Osteocyte (in vitro differentiated cells): Measurements from ENCODE around the gene KSR1. TPM values are rescaled to one million over a fixed set of nuclear protein-coding genes. Genes with fewer than 3 reads are reported as not detected.

Experiments
- DNase-seq: peaks from one replicate; pipeline ENCODE4 v3.0.0; 2021; ENCODE audit warnings: mixed read lengths; ENCODE audit not compliant: unreplicated experiment; ENCODE audit errors: extremely low spot score
- H3K27ac Mint-ChIP-seq: one replicate; pipeline ENCODE4 v1.8.0; 2021; ENCODE audit warnings: mild to moderate bottlenecking, mixed read lengths; ENCODE audit not compliant: unreplicated experiment
- H3K27me3 Mint-ChIP-seq: one replicate; pipeline ENCODE4 v1.8.0; 2021; ENCODE audit warnings: mixed read lengths; ENCODE audit not compliant: unreplicated experiment
- H3K36me3 Mint-ChIP-seq: one replicate; pipeline ENCODE4 v1.8.0; 2021; ENCODE audit warnings: mixed read lengths; ENCODE audit not compliant: unreplicated experiment
- H3K4me1 Mint-ChIP-seq: one replicate; pipeline ENCODE4 v1.8.0; 2021; ENCODE audit warnings: mixed read lengths; ENCODE audit not compliant: unreplicated experiment
- H3K4me3 Mint-ChIP-seq: one replicate; pipeline ENCODE4 v1.8.0; 2021; ENCODE audit warnings: mild to moderate bottlenecking, moderate library complexity, mixed read lengths; ENCODE audit not compliant: unreplicated experiment
- H3K9me3 Mint-ChIP-seq: one replicate; pipeline ENCODE4 v1.8.0; 2021; ENCODE audit warnings: mixed read lengths; ENCODE audit not compliant: unreplicated experiment
- total RNA-seq: library from RNA; stranded (reverse); gene quantifications from 2 replicates; pipeline ENCODE4 v1.2.1, GENCODE V29; 2021
- TF ChIP-seq, protein P1 (sequence below): fragments of 200-600 bp; sonication (generic); IDR thresholded peaks from 2 replicates; pipeline ENCODE4 v1.5.0; 2021; ENCODE audit warnings: antibody characterized with exemption, mild to moderate bottlenecking, moderate library complexity

KSR1 gene
- total RNA-seq, 1 donor from 2014 or later = 63.4 TPM

DNA sequence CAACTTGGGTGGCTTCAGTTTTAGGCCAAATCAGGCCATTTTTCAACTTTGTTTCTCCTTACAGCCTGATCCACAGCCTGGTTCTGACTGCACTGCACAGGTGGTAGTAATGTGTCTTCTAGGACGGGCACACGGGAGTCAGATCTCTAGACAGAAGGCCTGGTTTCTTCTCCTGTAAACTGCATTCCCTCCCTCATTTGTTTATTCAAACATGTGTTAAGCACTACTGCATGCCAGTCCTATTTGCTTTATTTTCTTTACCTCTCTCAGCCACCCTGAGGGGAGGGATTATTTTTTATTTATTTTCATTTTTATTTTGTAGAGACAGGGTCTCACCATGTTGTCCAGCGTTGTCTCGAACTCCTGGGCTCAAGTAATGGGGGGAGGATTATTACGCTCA, 6.3 kb upstream of the KSR1 start:
- Mint-ChIP-seq H3K36me3 (no peaks in the 10 kb centered on the region), H3K4me1 (peaks cover 47% of the 10 kb centered on the region), H3K27ac (no peak overlapping the region), H3K4me3 (no peak overlapping the region), H3K9me3 (no peaks in the 10 kb centered on the region), H3K27me3 (no peaks in the 10 kb centered on the region)
- no peak for DNase-seq
- TF ChIP-seq, protein P1, sequence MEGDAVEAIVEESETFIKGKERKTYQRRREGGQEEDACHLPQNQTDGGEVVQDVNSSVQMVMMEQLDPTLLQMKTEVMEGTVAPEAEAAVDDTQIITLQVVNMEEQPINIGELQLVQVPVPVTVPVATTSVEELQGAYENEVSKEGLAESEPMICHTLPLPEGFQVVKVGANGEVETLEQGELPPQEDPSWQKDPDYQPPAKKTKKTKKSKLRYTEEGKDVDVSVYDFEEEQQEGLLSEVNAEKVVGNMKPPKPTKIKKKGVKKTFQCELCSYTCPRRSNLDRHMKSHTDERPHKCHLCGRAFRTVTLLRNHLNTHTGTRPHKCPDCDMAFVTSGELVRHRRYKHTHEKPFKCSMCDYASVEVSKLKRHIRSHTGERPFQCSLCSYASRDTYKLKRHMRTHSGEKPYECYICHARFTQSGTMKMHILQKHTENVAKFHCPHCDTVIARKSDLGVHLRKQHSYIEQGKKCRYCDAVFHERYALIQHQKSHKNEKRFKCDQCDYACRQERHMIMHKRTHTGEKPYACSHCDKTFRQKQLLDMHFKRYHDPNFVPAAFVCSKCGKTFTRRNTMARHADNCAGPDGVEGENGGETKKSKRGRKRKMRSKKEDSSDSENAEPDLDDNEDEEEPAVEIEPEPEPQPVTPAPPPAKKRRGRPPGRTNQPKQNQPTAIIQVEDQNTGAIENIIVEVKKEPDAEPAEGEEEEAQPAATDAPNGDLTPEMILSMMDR = no peak

DNA sequence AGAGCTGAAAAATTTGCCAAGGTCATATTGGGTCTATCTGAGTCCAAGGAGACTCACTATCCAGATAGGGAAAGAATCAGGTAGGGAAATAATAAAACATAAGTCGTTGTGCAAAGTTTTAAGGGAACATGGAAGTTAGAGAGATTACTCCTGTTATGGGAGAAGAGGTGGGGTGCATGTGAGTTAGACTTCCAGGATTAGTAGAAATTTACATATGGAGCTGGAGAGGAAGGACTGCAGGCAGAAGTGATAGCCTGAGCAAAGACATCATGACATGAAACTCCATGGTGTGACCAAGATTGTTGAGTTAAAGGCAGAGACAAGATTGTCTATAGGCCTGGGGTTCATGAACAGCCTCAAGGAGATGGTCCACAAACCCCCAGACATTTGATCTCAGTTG, 5.8 kb upstream of the KSR1 start:
- TF ChIP-seq, protein P1 = no peak
- no peak for DNase-seq
- Mint-ChIP-seq H3K36me3 (no peaks in the 10 kb centered on the region), H3K9me3 (no peaks in the 10 kb centered on the region), H3K27me3 (no peaks in the 10 kb centered on the region), H3K4me3 (no peak overlapping the region), H3K27ac (no peak overlapping the region), H3K4me1 (peaks cover 47% of the 10 kb centered on the region)

DNA sequence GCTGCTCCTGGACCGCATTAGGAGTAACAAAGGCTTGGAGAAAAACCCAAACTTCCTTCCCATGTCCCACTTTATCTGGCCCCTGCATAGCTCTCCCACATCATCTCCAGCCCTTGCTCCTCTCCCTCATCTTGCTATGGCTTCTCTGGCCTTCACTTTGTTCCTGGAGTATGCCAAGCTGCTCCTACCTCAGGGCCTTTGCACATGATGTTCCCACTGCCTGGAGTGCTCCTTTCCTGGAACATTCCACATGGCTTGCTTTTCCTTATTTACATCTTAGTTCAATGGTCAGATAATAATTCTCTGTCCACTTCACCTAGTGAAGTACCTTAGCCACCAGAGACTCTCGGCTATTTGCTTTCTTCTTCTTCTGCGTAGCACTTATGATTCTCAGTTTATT, 4.3 kb upstream of the KSR1 start:
- Mint-ChIP-seq H3K9me3 (no peaks in the 10 kb centered on the region), H3K27me3 (no peaks in the 10 kb centered on the region), H3K36me3 (no peaks in the 10 kb centered on the region), H3K4me3 (no peak overlapping the region), H3K4me1 (peaks cover 32% of the 10 kb centered on the region), H3K27ac (no peak overlapping the region)
- no peak for DNase-seq
- TF ChIP-seq, protein P1 = no peak

DNA sequence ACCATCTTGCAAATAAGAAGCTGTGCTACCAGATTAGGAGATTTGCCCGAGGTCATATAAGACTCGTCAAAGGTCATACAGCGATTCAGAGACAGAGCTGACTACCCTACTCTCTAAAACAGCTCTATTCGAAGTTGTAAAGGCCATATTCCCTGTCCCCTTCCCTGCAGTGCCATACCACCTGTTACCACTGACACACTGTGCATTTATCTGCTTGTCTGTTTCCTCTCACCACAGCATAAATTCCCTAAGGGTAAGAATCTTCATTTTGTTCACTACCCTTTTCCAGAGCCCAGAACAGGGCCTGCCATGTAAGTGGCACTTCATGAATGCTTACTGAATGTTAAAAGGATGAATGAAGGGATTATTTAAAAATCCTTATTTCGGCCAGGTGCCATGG, 3.4 kb upstream of the KSR1 start:
- no peaks in the 10 kb centered on the region for H3K27me3 Mint-ChIP-seq
- H3K27ac Mint-ChIP-seq = no peak overlapping the region
- H3K4me1 Mint-ChIP-seq = peaks cover 32% of the 10 kb centered on the region
- TF ChIP-seq, protein P1 = no peak
- H3K9me3 Mint-ChIP-seq = no peaks in the 10 kb centered on the region
- no peak overlapping the region for H3K4me3 Mint-ChIP-seq
- H3K36me3 Mint-ChIP-seq = no peaks in the 10 kb centered on the region
- DNase-seq = no peak

DNA sequence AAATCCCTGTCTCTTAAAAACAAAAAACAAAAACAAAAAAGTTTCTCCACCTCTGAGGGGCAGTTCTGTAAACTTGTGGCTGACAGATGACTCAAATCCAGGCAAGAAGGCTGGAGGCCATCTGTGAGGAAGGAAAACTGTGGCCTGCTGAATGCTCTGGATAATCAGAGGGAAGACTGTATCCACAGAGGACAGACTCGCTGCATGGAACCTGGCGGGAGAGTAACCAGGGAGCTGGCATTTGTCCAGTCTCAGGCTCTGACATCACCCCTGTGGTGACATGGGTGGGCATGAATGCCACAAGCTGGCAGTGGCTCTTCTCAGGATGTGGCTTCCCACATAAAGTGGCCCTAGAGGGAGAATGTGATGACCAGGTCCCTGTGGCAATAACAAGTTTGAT, 2.8 kb upstream of the KSR1 start:
- Mint-ChIP-seq H3K4me3 (no peak overlapping the region), H3K4me1 (peaks cover 35% of the 10 kb centered on the region), H3K36me3 (no peaks in the 10 kb centered on the region), H3K9me3 (no peaks in the 10 kb centered on the region), H3K27ac (no peak overlapping the region), H3K27me3 (no peaks in the 10 kb centered on the region)
- TF ChIP-seq, protein P1 = no peak
- DNase-seq = no peak
